Measurements from ENCODE around the gene TMEM178A.

DNA sequence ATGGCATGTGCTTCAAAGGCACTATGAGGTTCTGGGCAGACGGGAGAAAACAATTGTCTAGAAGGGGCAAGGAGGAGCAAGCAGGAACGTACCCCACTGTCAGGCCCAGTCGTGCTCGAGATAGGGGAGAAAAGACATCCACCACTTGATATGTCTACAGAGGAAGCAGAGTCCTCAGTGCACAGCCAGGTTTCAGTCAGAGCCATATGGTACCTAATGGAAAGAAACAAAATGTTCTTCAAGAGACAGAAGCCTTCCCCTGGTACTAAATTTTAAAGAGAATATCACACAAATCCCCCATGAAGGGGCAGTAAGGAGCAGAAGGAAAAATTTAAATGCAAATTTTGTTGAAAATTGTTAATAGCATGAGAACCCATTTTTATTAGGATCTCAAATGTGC lies 91.4 kb downstream of the TMEM178A start:
- TF ChIP-seq EZH2 (IDR thresholded peaks at IDR 0.05; ENCODE audit: insufficient read depth, poor library complexity, severe bottlenecking) (no peak), EZH2phosphoT487 (IDR thresholded peaks at IDR 0.05; ENCODE audit: insufficient read depth, low read depth) (no peak)

Measured in GM23248 (cell line).